PC-9 (cell line): ENCODE data around the gene NKAIN1.

Experiments
- CTCF ChIP-seq: fragments of 200-600 bp; sonication (generic); conservative IDR thresholded peaks from 2 replicates; pipeline ENCODE4 v1.6.1; 2017; ENCODE audit warnings: mixed run types, antibody characterized with exemption, mild to moderate bottlenecking, moderate library complexity
- EZH2 ChIP-seq: fragments of 200-600 bp; sonication (generic); IDR thresholded peaks from 2 replicates; pipeline ENCODE4 v1.8.0; 2017; ENCODE audit warnings: antibody characterized with exemption, low read depth

- TF ChIP-seq CTCF (no peak), EZH2 (no peak)
Measured at GRCh38 chr1:31170486-31170735, 69.3 kb downstream of the NKAIN1 start.
